Fibroblast of lung (primary cell): Measurements from ENCODE around the gene OLIG1.

Experiments used
- EZH2 ChIP-seq: IDR thresholded peaks from 2 replicates; pipeline ENCODE4 v1.5.1; 2012; ENCODE audit warnings: low read length, control low read depth, mild to moderate bottlenecking; ENCODE audit errors: missing control alignments
- TF ChIP-seq, protein P1 (sequence below), 2 donors: IDR thresholded peaks in 1 of 2; conservative IDR thresholded peaks in 1 of 2; 1 replicate in 1 of 2; 2 replicates in 1 of 2; pipeline ENCODE4 v1.5.1; 2011 to 2012; ENCODE audit warnings: low read length in 2 of 2, control low read depth in 1 of 2, inconsistent platforms in 1 of 2, low read depth in 1 of 2, mild to moderate bottlenecking in 1 of 2

DNA sequence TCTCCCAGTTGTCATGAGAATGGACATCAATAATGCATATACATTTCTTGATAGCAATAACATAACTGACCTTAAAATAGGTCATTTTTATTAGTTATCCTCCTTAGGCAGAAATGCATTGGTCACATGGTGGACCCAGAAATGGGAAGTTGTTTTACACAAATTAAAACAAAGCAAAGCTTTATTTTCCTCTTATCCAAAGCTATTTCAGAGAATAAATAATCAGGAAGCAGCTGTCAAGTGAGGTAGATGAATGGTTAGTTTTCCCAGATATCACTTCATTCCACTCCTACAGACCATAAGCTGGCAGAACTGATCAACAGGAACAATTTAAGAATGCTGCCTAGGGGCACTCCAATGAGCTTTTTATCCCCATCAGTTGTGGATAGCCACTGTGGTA, 16.0 kb upstream of the OLIG1 start:
- TF ChIP-seq, protein P1, sequence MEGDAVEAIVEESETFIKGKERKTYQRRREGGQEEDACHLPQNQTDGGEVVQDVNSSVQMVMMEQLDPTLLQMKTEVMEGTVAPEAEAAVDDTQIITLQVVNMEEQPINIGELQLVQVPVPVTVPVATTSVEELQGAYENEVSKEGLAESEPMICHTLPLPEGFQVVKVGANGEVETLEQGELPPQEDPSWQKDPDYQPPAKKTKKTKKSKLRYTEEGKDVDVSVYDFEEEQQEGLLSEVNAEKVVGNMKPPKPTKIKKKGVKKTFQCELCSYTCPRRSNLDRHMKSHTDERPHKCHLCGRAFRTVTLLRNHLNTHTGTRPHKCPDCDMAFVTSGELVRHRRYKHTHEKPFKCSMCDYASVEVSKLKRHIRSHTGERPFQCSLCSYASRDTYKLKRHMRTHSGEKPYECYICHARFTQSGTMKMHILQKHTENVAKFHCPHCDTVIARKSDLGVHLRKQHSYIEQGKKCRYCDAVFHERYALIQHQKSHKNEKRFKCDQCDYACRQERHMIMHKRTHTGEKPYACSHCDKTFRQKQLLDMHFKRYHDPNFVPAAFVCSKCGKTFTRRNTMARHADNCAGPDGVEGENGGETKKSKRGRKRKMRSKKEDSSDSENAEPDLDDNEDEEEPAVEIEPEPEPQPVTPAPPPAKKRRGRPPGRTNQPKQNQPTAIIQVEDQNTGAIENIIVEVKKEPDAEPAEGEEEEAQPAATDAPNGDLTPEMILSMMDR (conservative IDR thresholded peaks at IDR 0.05 in 1 of 2, IDR thresholded peaks at IDR 0.05 in 1 of 2; ENCODE audit: low read depth in 1 of 2, low read length in 2 of 2): no peak
- TF ChIP-seq EZH2: no peak
